B cell (primary cell): Measurements from ENCODE around the gene DLX3. TPM values are rescaled to one million over a fixed set of nuclear protein-coding genes. Genes with fewer than 3 reads are reported as not detected.

Experiments used
- ATAC-seq: fragments of 200-7000 bp; cut with Tn5 transposase; one replicate; pipeline ENCODE4 v1.10.0; 2021; ENCODE audit warnings: low read depth, mild to moderate bottlenecking, moderate number of reproducible peaks, moderate library complexity
- CTCF ChIA-PET: fragments of 350-600 bp; sonication (Branson Sonifier 250); formaldehyde crosslinking; loops from one replicate; lab custom pipeline; 2021; ENCODE audit warnings: antibody characterized with exemption, inconsistent platforms; lab: Charles Lee
- POLR2A ChIA-PET: fragments of 350-600 bp; sonication (Branson Sonifier 250); formaldehyde crosslinking; loops from one replicate; lab custom pipeline; 2021; ENCODE audit warnings: antibody characterized with exemption; lab: Charles Lee
- DNase-seq: peaks from one replicate; pipeline ENCODE4 v3.0.0; 2013
- H2AFZ ChIP-seq: 2 replicates; pipeline ENCODE4 v1.6.1; 2012; ENCODE audit warnings: mild to moderate bottlenecking, low read depth, low read length; ENCODE audit not compliant: insufficient read depth, poor library complexity, severe bottlenecking
- H3K27ac ChIP-seq, 2 donors: 1 replicate in 1 of 2; 2 replicates in 1 of 2; pipeline ENCODE4 v1.5.1; 2012 to 2013; ENCODE audit warnings: low read length in 2 of 2, mild to moderate bottlenecking in 2 of 2, moderate library complexity in 1 of 2
- H3K27me3 ChIP-seq, 4 experiments: fragments of 200-600 bp in 1 of 4; sonication (generic) in 1 of 4; replicated peaks in 1 of 4; 1 replicate in 2 of 4; 2 replicates in 2 of 4; pipeline versions ENCODE4 v1.6.1 to v1.7.0; 2013 to 2016; ENCODE audit warnings: low read length in 3 of 4, mild to moderate bottlenecking in 2 of 4, mixed read lengths in 1 of 4, moderate library complexity in 1 of 4; ENCODE audit not compliant: insufficient read depth in 4 of 4, control insufficient read depth in 3 of 4; ENCODE audit errors: control extremely low read depth in 1 of 4
- H3K36me3 ChIP-seq, 2 experiments: replicated peaks in 1 of 2; 1 replicate in 1 of 2; 2 replicates in 1 of 2; pipeline versions ENCODE4 v1.6.1 to v1.7.1; 2013; ENCODE audit warnings: low read length in 1 of 2; ENCODE audit not compliant: insufficient read depth in 2 of 2, control insufficient read depth in 1 of 2; ENCODE audit errors: control extremely low read depth in 1 of 2, extremely low read depth in 1 of 2
- H3K4me1 ChIP-seq, 2 donors: fragments of 200-600 bp in 1 of 2; sonication (generic) in 1 of 2; 1 replicate in 1 of 2; 2 replicates in 1 of 2; pipeline versions ENCODE4 v1.5.1 to v1.6.1; 2013 to 2017; ENCODE audit warnings: low read length in 2 of 2; ENCODE audit not compliant: control insufficient read depth in 2 of 2, insufficient read depth in 2 of 2
- H3K4me2 ChIP-seq: replicated peaks from 2 replicates; pipeline ENCODE3; 2012; ENCODE audit warnings: mild to moderate bottlenecking, low read depth, low read length; ENCODE audit not compliant: poor library complexity, severe bottlenecking
- H3K4me3 ChIP-seq, 5 experiments: fragments of 200-600 bp in 1 of 5; sonication (generic) in 1 of 5; 1 replicate in 3 of 5; 2 replicates in 2 of 5; pipeline versions ENCODE4 v1.5.1 to v1.7.0; 2011 to 2016; ENCODE audit warnings: low read length in 4 of 5, mild to moderate bottlenecking in 4 of 5, low read depth in 2 of 5, control low read depth in 1 of 5, moderate library complexity in 1 of 5; ENCODE audit not compliant: insufficient read depth in 1 of 5; ENCODE audit errors: control extremely low read depth in 1 of 5, extremely low read depth in 1 of 5
- H3K79me2 ChIP-seq: fragments of 200-600 bp; sonication (generic); one replicate; pipeline ENCODE4 v1.6.0; 2016; ENCODE audit warnings: low read length; ENCODE audit not compliant: control insufficient read depth, insufficient read depth
- H3K9ac ChIP-seq: fragments of 200-600 bp; sonication (generic); 2 replicates; pipeline ENCODE4 v1.6.1; 2017; ENCODE audit warnings: mild to moderate bottlenecking, low read length, moderate library complexity
- H3K9me3 ChIP-seq, 3 donors: one replicate each; pipeline versions ENCODE4 v1.6.1 to v1.7.1; 2013; ENCODE audit warnings: low read length in 2 of 3; ENCODE audit not compliant: control insufficient read depth in 2 of 3, insufficient read depth in 1 of 3; ENCODE audit errors: control extremely low read depth in 1 of 3
- H4K20me1 ChIP-seq: 2 replicates; pipeline ENCODE4 v1.6.0; 2012; ENCODE audit warnings: mild to moderate bottlenecking, low read length; ENCODE audit not compliant: insufficient read depth, control insufficient read depth, poor library complexity, severe bottlenecking
- H3K27ac Mint-ChIP-seq: one replicate; pipeline ENCODE4 v1.8.0; 2021; ENCODE audit warnings: mixed read lengths
- H3K27me3 Mint-ChIP-seq: one replicate; pipeline ENCODE4 v1.8.0; 2021; ENCODE audit warnings: mixed read lengths
- H3K4me1 Mint-ChIP-seq: one replicate; pipeline ENCODE4 v1.8.0; 2021; ENCODE audit warnings: mixed read lengths
- H3K4me3 Mint-ChIP-seq: one replicate; pipeline ENCODE4 v1.8.0; 2021; ENCODE audit warnings: mixed read lengths
- H3K9me3 Mint-ChIP-seq: one replicate; pipeline ENCODE4 v1.8.0; 2022; ENCODE audit warnings: mixed read lengths; ENCODE audit not compliant: insufficient read depth
- EZH2 ChIP-seq: IDR thresholded peaks from 2 replicates; pipeline ENCODE4 v1.6.1; 2012; ENCODE audit warnings: borderline replicate concordance, low read depth, mild to moderate bottlenecking, moderate library complexity, low read length; ENCODE audit not compliant: insufficient read depth, poor library complexity, severe bottlenecking
- WGBS: methylation state at CpG from one replicate; pipeline ENCODE4 v1.1.5; 2013; ENCODE audit warnings: missing lambda C conversion rate; ENCODE audit not compliant: insufficient coverage; 5-methylcytosine and 5-hydroxymethylcytosine counted together
- intact Hi-C: fragments of 100-400 bp; cut with micrococcal nuclease; formaldehyde crosslinking; loops from one replicate; pipeline ENCODE4 v1.10.0; 2022
- polyA plus RNA-seq: library from polyadenylated mRNA; depleted of rRNA; stranded (reverse); fragments of >200 nt; gene quantifications from 2 replicates; pipeline ENCODE4 v1.2.3, GENCODE V29; 2012
- total RNA-seq, 2 donors: library from RNA; stranded (reverse); fragments of 120-200 nt in 1 of 2; gene quantifications; 1 replicate in 1 of 2; 2 replicates in 1 of 2; pipeline versions ENCODE4 v1.2.3 to v1.2.4, GENCODE V29; 2013 to 2022
- TF ChIP-seq, protein P1 (sequence below): fragments of 200-600 bp; IDR thresholded peaks from one replicate; pipeline ENCODE4 v1.8.0; 2022; ENCODE audit warnings: antibody characterized with exemption, mild to moderate bottlenecking

Gene DLX3
- total and polyA plus RNA-seq, 2 donors (not counting 1 experiment from before 2014, with no cell fraction given) = not detected

DNA sequence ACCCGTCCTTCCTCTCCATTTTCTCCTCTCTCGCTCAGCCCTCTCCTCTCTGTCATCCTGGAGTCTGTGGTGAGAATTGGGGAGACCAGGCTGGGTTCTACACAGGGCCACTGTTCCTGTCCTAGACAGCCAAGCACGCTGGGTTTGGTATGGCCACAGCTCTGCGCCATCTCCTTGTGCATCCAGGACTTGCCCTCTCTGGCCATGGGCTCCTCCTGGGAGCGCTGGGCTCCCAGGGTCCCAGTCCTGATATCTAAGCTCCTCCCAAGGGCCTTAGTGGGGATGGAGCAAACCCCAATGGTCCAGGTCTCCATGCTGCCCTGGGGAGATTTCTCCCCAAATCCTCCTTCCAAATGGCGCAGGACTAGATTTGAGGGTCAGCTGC lies 33.7 kb upstream of the DLX3 start:
- H2AFZ ChIP-seq = no peak overlapping the region
- no peak overlapping the region for H3K27ac ChIP-seq
- H3K9ac ChIP-seq = no peak overlapping the region
- no peaks in the 10 kb centered on the region for H3K9me3 ChIP-seq
- no peak overlapping the region for H3K4me2 ChIP-seq
- H3K27me3 Mint-ChIP-seq = peaks cover 41% of the 10 kb centered on the region
- intact Hi-C loops = no loop called here
- TF ChIP-seq, protein P1, sequence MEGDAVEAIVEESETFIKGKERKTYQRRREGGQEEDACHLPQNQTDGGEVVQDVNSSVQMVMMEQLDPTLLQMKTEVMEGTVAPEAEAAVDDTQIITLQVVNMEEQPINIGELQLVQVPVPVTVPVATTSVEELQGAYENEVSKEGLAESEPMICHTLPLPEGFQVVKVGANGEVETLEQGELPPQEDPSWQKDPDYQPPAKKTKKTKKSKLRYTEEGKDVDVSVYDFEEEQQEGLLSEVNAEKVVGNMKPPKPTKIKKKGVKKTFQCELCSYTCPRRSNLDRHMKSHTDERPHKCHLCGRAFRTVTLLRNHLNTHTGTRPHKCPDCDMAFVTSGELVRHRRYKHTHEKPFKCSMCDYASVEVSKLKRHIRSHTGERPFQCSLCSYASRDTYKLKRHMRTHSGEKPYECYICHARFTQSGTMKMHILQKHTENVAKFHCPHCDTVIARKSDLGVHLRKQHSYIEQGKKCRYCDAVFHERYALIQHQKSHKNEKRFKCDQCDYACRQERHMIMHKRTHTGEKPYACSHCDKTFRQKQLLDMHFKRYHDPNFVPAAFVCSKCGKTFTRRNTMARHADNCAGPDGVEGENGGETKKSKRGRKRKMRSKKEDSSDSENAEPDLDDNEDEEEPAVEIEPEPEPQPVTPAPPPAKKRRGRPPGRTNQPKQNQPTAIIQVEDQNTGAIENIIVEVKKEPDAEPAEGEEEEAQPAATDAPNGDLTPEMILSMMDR = no peak
- no peak for TF ChIP-seq EZH2
- H3K4me3 ChIP-seq = no peak overlapping the region
- 82% methylated on average over 3 of the region's 6 CpGs for WGBS
- H3K4me1 ChIP-seq = peaks cover 10 to 13% of the 10 kb centered on the region in 2 donors
- ChIA-PET CTCF (interaction anchor here (0.5 to 4.9 kb wide), 6 partner anchors 16 to 267 kb away, joined by 3 to 68 read pairs (median 5); no protein-coding TSS in a partner anchor), POLR2A (interaction anchor here (1.1 kb wide), 1 partner anchor 31 kb away, joined by 3 read pairs; no protein-coding TSS in a partner anchor)
- ATAC-seq = no peak
- H4K20me1 ChIP-seq = no peaks in the 10 kb centered on the region
- no peak overlapping the region for H3K27ac Mint-ChIP-seq
- no peaks in the 10 kb centered on the region for H3K9me3 Mint-ChIP-seq
- no peak overlapping the region for H3K4me3 Mint-ChIP-seq
- H3K4me1 Mint-ChIP-seq = peaks cover 11% of the 10 kb centered on the region
- H3K36me3 ChIP-seq = no peaks in the 10 kb centered on the region
- no peaks in the 10 kb centered on the region for H3K79me2 ChIP-seq
- no peak for DNase-seq
- H3K27me3 ChIP-seq = peaks cover 0 to 31% (median 13%) of the 10 kb centered on the region in 4 experiments

DNA sequence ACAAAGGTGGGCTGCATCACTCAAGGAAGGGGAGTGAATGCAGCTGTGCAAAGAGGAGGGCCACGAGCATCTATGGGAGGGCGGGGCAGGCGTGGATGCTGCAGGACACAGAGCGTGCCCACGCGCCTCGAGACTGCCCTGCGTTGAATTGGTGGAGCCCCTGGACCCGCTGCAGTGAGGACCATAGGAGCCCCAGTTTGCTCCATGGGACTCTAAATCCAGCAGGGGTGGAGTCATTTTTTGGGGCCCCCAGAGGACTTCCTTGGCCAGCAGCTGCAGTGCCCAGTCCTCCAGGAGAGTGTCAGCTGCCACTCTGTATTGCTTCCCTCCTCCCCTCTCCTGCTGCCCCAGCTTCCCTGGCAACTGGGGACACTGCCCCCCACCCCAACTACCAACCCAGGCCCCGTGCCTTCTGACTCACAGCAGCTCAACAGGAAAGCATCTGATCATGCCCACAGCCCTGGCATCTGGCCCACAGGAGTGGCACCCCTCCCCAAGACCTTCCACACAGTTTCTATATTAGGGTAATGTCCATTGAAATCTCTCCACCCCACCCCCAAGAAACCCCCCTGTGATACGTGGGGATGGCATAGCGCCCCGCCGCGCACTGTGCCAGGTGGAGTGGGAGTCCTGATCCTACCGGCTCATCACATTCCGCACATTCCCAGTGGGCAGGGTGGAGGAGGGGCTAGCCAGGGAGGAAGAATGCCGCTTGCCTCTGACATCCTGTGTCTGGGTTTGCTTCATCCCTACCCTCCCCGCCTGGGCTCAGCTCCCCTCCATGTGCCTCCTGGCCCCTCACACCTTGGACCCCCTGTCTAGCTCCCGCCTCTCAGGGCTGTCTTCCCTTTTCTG lies 33.1 kb upstream of the DLX3 start:
- Histone ChIP-seq H3K4me1 (peaks cover 10 to 13% of the 10 kb centered on the region in 2 donors), H4K20me1 (no peaks in the 10 kb centered on the region), H3K36me3 (no peaks in the 10 kb centered on the region), H3K9ac (no peak overlapping the region), H3K4me3 (no peak overlapping the region), H3K79me2 (no peaks in the 10 kb centered on the region), H3K9me3 (no peaks in the 10 kb centered on the region), H2AFZ (no peak overlapping the region), H3K27ac (no peak overlapping the region), H3K27me3 (peaks cover 0 to 31% (median 13%) of the 10 kb centered on the region in 4 experiments), H3K4me2 (peak overlapping the region; percentile 57)
- WGBS = 59% methylated on average over 11 of the region's 20 CpGs
- DNase-seq (no peak), ATAC-seq (no peak)
- intact Hi-C loops = loop anchor here (1.0 kb wide), 3 partner anchors 27 to 269 kb away; no protein-coding TSS in a partner anchor
- Mint-ChIP-seq H3K4me1 (peaks cover 11% of the 10 kb centered on the region), H3K9me3 (no peaks in the 10 kb centered on the region), H3K4me3 (peak overlapping the region; percentile 59), H3K27ac (no peak overlapping the region), H3K27me3 (peaks cover 38% of the 10 kb centered on the region)
- CTCF ChIA-PET = interaction anchor here (1.0 to 4.9 kb wide), 5 partner anchors 30 to 268 kb away, joined by 3 to 68 read pairs (median 6); no protein-coding TSS in a partner anchor
- TF ChIP-seq EZH2 = no peak
- TF ChIP-seq, protein P1 = no peak
- POLR2A ChIA-PET = interaction anchor here (1.1 kb wide), 1 partner anchor 30 kb away, joined by 3 read pairs; no protein-coding TSS in a partner anchor
